ENCODE measurements around the gene GPRC5C. TPM values are rescaled to one million over a fixed set of nuclear protein-coding genes. Genes with fewer than 3 reads are reported as not detected.
"Not testable (repeated sequence)": the region's sequence is repeated elsewhere in the genome, so short reads cannot be mapped to it uniquely, and the experiment has no call there.

The GPRC5C gene
- total RNA-seq, 1 experiment from 2014 or later, result 15.5 TPM

DNA sequence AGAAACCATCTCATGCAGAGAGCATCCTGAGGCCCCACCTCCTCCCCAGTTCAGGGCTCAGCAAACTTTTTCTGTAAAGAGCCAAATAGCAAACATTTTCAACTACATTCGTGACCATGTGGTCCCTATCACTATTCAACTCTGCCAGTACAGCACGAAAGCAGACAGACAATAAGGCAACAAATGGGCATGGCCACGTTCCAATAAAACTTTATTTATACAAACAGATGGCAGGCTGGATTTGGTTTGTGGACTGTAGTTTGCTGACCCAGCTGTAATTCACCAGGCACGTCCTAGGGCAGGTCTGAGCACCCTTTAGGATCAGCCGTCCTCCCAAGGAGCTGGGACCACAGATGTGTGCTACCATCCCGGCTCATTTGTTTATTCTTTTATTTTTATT lies 27.1 kb upstream of the GPRC5C start:
- Mint-ChIP-seq H3K36me3 (ENCODE audit: insufficient read depth in 1 of 3, low read depth in 3 of 3) (no peaks in the 10 kb centered on the region), H3K27me3 (ENCODE audit: low read depth) (peaks cover 10% of the 10 kb centered on the region), H3K27ac (peak overlapping the region in 1 of 3 experiments; percentile 4; a peak in 3 of 7 replicates), H3K4me3 (peak overlapping the region in 1 of 2 experiments; percentile 51; a peak in 2 of 5 replicates), H3K4me1 (peaks cover 14 to 19% of the 10 kb centered on the region in 2 experiments), H3K9me3 (no peaks in the 10 kb centered on the region)
- Histone ChIP-seq H3K14ac (ENCODE audit: insufficient read depth, low read length) (no peak overlapping the region), H3K23ac (ENCODE audit: insufficient read length, low read depth, low read length) (no peak overlapping the region), H4K20me1 (ENCODE audit: control insufficient read depth, insufficient read depth, insufficient read length) (no peaks in the 10 kb centered on the region), H2BK15ac (ENCODE audit: low read depth, low read length) (no peak overlapping the region), H3K27me3 (ENCODE audit: insufficient read depth, low read length) (no peaks in the 10 kb centered on the region), H2AK5ac (ENCODE audit: insufficient read length, low read length) (no peak overlapping the region), H3K4me2 (ENCODE audit: insufficient read depth, insufficient read length, low read length) (peak overlapping the region; percentile 13), H4K91ac (ENCODE audit: insufficient read length, low read depth, low read length) (no peak overlapping the region), H2AFZ (ENCODE audit: low read length) (no peak overlapping the region), H3K4me1 (ENCODE audit: insufficient read depth, low read length) (peaks cover 5% of the 10 kb centered on the region; the same call in 1 of the 2 replicates), H3K27ac (ENCODE audit: insufficient read length, low read depth, low read length) (no peak overlapping the region), H2BK12ac (ENCODE audit: insufficient read length, low read depth, low read length) (no peak overlapping the region), H2BK120ac (ENCODE audit: low read depth, low read length, poor library complexity, severe bottlenecking) (no peak overlapping the region), H3K9ac (ENCODE audit: extremely low read depth, insufficient read length, low read length) (no peak overlapping the region), H2BK5ac (ENCODE audit: insufficient read length, low read length) (no peak overlapping the region), H3K79me1 (ENCODE audit: insufficient read depth, low read depth, low read length, poor library complexity, severe bottlenecking) (no peaks in the 10 kb centered on the region), H3K56ac (ENCODE audit: insufficient read length, low read depth, low read length) (no peak overlapping the region), H3T11ph (ENCODE audit: low read length) (no peak overlapping the region), H3K18ac (ENCODE audit: insufficient read length, low read depth, low read length) (no peak overlapping the region), H3K9me3 (ENCODE audit: control insufficient read depth, low read depth, low read length) (no peaks in the 10 kb centered on the region), H2BK20ac (ENCODE audit: low read depth, low read length, poor library complexity, severe bottlenecking) (no peak overlapping the region), H4K5ac (ENCODE audit: insufficient read length, low read depth, low read length) (no peak overlapping the region), H3K4ac (ENCODE audit: low read depth, low read length) (no peak overlapping the region), H3K79me2 (ENCODE audit: insufficient read depth, low read length) (no peaks in the 10 kb centered on the region), H3K23me2 (ENCODE audit: insufficient read length, low read depth, low read length, poor library complexity, severe bottlenecking) (no peaks in the 10 kb centered on the region), H4K8ac (replicated peaks; ENCODE audit: insufficient read length, low read depth, low read length) (no peak overlapping the region)
- no peak for TF ChIP-seq CTCF (conservative IDR thresholded peaks at IDR 0.05)
- no peak for DNase-seq
- no CpG with 5 or more reads among the region's 6 CpGs for WGBS (ENCODE audit: extremely low coverage, insufficient read length, low lambda C conversion rate)

GRCh38 chr17:74405311-74405710 lies 26.6 kb upstream of the GPRC5C start:
- not testable (repeated sequence) for H3K4me2 ChIP-seq (ENCODE audit: insufficient read depth, insufficient read length, low read length); H2BK120ac ChIP-seq (ENCODE audit: low read depth, low read length, poor library complexity, severe bottlenecking); H4K20me1 ChIP-seq (ENCODE audit: control insufficient read depth, insufficient read depth, insufficient read length); H4K8ac ChIP-seq (replicated peaks; ENCODE audit: insufficient read length, low read depth, low read length); H3K4ac ChIP-seq (ENCODE audit: low read depth, low read length); H3K79me2 ChIP-seq (ENCODE audit: insufficient read depth, low read length); H3K27me3 ChIP-seq (ENCODE audit: insufficient read depth, low read length); H3K18ac ChIP-seq (ENCODE audit: insufficient read length, low read depth, low read length); DNase-seq; H3K9me3 ChIP-seq (ENCODE audit: control insufficient read depth, low read depth, low read length); H3K79me1 ChIP-seq (ENCODE audit: insufficient read depth, low read depth, low read length, poor library complexity, severe bottlenecking); H2AFZ ChIP-seq (ENCODE audit: low read length); H2AK5ac ChIP-seq (ENCODE audit: insufficient read length, low read length); H3K4me1 ChIP-seq (ENCODE audit: insufficient read depth, low read length); H3K9ac ChIP-seq (ENCODE audit: extremely low read depth, insufficient read length, low read length); H2BK15ac ChIP-seq (ENCODE audit: low read depth, low read length); H4K5ac ChIP-seq (ENCODE audit: insufficient read length, low read depth, low read length); H3K4me3 Mint-ChIP-seq; H3K27ac ChIP-seq (ENCODE audit: insufficient read length, low read depth, low read length); H3T11ph ChIP-seq (ENCODE audit: low read length); H2BK20ac ChIP-seq (ENCODE audit: low read depth, low read length, poor library complexity, severe bottlenecking); H3K23ac ChIP-seq (ENCODE audit: insufficient read length, low read depth, low read length); H2BK5ac ChIP-seq (ENCODE audit: insufficient read length, low read length); H3K9me3 Mint-ChIP-seq; H2BK12ac ChIP-seq (ENCODE audit: insufficient read length, low read depth, low read length); H3K56ac ChIP-seq (ENCODE audit: insufficient read length, low read depth, low read length); H3K23me2 ChIP-seq (ENCODE audit: insufficient read length, low read depth, low read length, poor library complexity, severe bottlenecking); H4K91ac ChIP-seq (ENCODE audit: insufficient read length, low read depth, low read length); H3K14ac ChIP-seq (ENCODE audit: insufficient read depth, low read length); H3K36me3 Mint-ChIP-seq (ENCODE audit: insufficient read depth in 1 of 3, low read depth in 3 of 3)
- H3K27me3 Mint-ChIP-seq (ENCODE audit: low read depth), result peaks cover 10% of the 10 kb centered on the region
- peaks cover 14 to 23% of the 10 kb centered on the region in 2 experiments for H3K4me1 Mint-ChIP-seq
- WGBS (ENCODE audit: extremely low coverage, insufficient read length, low lambda C conversion rate), result no CpG with 5 or more reads among the region's 5 CpGs
- H3K27ac Mint-ChIP-seq, result peak overlapping the region in 1 of 3 experiments; percentile 44; a peak in 1 of 7 replicates

All from H9 (cell line).